Chondrocyte (in vitro differentiated cells): ENCODE results near the gene SUPT20HL1. TPM values are rescaled to one million over a fixed set of nuclear protein-coding genes. Genes with fewer than 3 reads are reported as not detected.
"Not testable (repeated sequence)": the region's sequence is repeated elsewhere in the genome, so short reads cannot be mapped to it uniquely, and the experiment has no call there.

Experiments used
- DNase-seq: peaks from one replicate; pipeline ENCODE4 v3.0.0; 2021; ENCODE audit warnings: mixed read lengths, low spot score
- H3K27ac Mint-ChIP-seq: one replicate; pipeline ENCODE4 v1.8.0; 2021; ENCODE audit warnings: mild to moderate bottlenecking, moderate library complexity, mixed read lengths; ENCODE audit not compliant: unreplicated experiment
- H3K27me3 Mint-ChIP-seq: 2 replicates; pipeline ENCODE4 v1.8.0; 2021; ENCODE audit warnings: low read depth, mixed read lengths
- H3K36me3 Mint-ChIP-seq: 2 replicates; pipeline ENCODE4 v1.8.0; 2021; ENCODE audit warnings: low read depth, mixed read lengths
- H3K4me1 Mint-ChIP-seq: 2 replicates; pipeline ENCODE4 v1.8.0; 2021; ENCODE audit warnings: low read depth, mild to moderate bottlenecking, mixed read lengths
- H3K4me3 Mint-ChIP-seq: one replicate; pipeline ENCODE4 v1.8.0; 2021; ENCODE audit warnings: mild to moderate bottlenecking, moderate library complexity, mixed read lengths; ENCODE audit not compliant: unreplicated experiment
- H3K9me3 Mint-ChIP-seq: 2 replicates; pipeline ENCODE4 v1.8.0; 2021; ENCODE audit warnings: low read depth, mixed read lengths
- CTCF ChIP-seq: fragments of 200-600 bp; sonication (generic); IDR thresholded peaks from 2 replicates; pipeline ENCODE4 v1.5.0; 2021; ENCODE audit warnings: antibody characterized with exemption, mild to moderate bottlenecking, moderate library complexity
- long read RNA-seq: library from polyadenylated mRNA; stranded (forward); transcript quantifications from one replicate; pipeline ENCODE4 v2.0.0, GENCODE V29; 2021
- total RNA-seq: library from RNA; stranded (reverse); gene quantifications from 3 replicates; pipeline ENCODE4 v1.2.1, GENCODE V29; 2021

The SUPT20HL1 gene
- total RNA-seq = not detected in 3 replicates
- long read RNA-seq = 0 reads

GRCh38 chrX:24360272-24360671 lies at the start of gene SUPT20HL1:
Gene SUPT20HL1 (plus strand): TSS chrX:24360639. CDS start chrX:24362761, 2,122 bp downstream.
- Mint-ChIP-seq H3K4me3 (no peak within 1 kb of the TSS), H3K27ac (no peak within 1 kb of the TSS), H3K9me3 (no peaks in the 10 kb centered on the region)

DNA sequence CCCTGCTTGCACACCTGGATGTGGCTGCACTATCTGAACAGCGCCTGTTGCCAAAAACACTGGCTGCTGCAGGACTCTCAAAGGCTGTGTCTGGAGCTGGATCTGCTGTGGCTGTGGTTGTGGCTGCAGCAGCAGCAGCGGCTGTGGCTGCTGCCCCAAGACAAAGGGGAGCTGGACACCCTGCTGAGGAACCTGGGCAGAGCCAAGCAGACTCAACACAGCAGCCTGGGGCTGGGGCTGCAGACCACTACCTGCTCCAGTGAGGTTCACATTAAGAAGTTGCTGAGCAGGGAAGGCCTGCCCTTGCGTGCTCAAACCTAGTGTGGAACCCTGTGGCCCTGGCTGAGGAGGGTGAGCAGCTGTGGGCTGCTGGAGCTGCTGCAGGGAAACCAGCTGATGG lies 49.5 kb upstream of the SUPT20HL1 start:
- H3K4me3 Mint-ChIP-seq, H3K9me3 Mint-ChIP-seq, H3K36me3 Mint-ChIP-seq, H3K27ac Mint-ChIP-seq, H3K27me3 Mint-ChIP-seq, H3K4me1 Mint-ChIP-seq, DNase-seq: not testable (repeated sequence)

More at GRCh38 chrX:24360272-24360671, at the start of gene SUPT20HL1:
- DNase-seq = no peak
- TF ChIP-seq CTCF = no peak
- H3K36me3 Mint-ChIP-seq = no peaks in the 10 kb centered on the region
- H3K4me1 Mint-ChIP-seq = peaks cover 12% of the 10 kb centered on the region
- H3K27me3 Mint-ChIP-seq = no peaks in the 10 kb centered on the region

DNA sequence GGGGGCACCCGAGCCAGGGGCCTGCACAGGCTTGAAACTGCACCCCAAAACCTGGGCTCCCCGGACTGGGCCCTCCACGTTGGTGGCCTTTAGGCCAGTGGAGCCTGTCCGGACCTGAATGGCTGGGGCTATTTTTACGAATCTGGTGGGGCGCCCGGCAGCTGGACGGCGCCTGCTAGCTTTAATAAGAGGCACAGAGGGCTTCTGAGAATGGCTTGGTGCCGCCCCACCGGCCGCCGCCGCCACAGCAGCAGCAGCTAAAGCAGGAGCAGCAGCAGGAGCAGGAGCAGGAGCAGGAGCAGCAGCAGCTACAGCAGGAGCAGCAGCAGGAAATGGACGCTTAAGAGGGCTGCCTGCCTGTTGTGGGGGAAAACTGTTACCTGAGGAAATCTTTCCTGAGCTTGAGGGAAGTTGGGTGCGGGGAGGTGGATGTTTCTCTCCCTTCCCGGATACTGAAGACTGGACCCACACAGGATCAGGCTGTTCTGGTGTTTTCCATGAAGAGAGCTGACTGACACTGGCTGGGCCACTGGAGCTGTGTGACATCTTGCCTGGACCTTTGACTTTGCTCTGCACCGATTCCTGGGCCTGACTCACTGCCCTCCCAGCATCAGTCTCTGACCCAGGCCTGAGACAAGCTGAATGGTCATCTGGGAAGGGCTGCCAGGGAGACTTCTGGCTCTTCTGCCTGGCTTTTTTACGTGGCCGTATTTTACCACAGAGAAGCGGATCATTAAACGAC lies 48.8 kb upstream of the SUPT20HL1 start:
- H3K27me3 Mint-ChIP-seq, H3K9me3 Mint-ChIP-seq, H3K27ac Mint-ChIP-seq, DNase-seq, H3K36me3 Mint-ChIP-seq, H3K4me1 Mint-ChIP-seq, H3K4me3 Mint-ChIP-seq: not testable (repeated sequence)

DNA sequence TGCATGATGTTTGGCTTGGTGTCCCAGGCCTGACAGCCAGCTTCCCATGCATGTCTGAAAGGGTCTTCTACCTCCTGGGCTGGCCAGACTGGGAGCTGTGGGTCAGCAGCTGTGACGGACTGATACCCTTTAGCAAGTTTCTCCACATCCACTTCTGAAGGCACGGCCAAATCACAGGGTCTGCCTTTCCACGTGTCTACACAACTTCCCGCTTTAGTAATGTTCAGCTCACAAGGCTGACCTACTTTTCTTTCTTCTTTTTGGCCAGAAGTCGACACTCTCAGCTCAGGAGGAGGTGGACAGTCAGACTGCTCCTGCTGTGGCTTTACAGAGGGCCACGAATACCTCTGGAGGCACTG lies 48.2 kb upstream of the SUPT20HL1 start:
- H3K4me1 Mint-ChIP-seq, H3K27ac Mint-ChIP-seq, DNase-seq, H3K27me3 Mint-ChIP-seq, H3K9me3 Mint-ChIP-seq, H3K4me3 Mint-ChIP-seq, H3K36me3 Mint-ChIP-seq: not testable (repeated sequence)

- DNase-seq = no peak
- Mint-ChIP-seq H3K27ac (no peak within 1 kb of the TSS), H3K4me3 (no peak within 1 kb of the TSS), H3K27me3 (peaks cover 2% of the 10 kb centered on the region), H3K9me3 (no peaks in the 10 kb centered on the region), H3K4me1 (no peaks in the 10 kb centered on the region), H3K36me3 (no peaks in the 10 kb centered on the region)
- TF ChIP-seq CTCF = no peak
Measured at GRCh38 chrX:24314019-24314635, 46.3 kb upstream of the SUPT20HL1 start, which contains the start of gene SUPT20HL2. Gene SUPT20HL2 (minus strand): TSS chrX:24314069. CDS start chrX:24313315, 754 bp downstream.

- Mint-ChIP-seq H3K36me3 (no peaks in the 10 kb centered on the region), H3K27me3 (peaks cover 2% of the 10 kb centered on the region), H3K27ac (no peak overlapping the region), H3K9me3 (no peaks in the 10 kb centered on the region), H3K4me1 (no peaks in the 10 kb centered on the region), H3K4me3 (no peak overlapping the region)
- TF ChIP-seq CTCF = no peak
- no peak for DNase-seq
Measured at GRCh38 chrX:24316111-24316510, 44.3 kb upstream of the SUPT20HL1 start.
